Aorta (tissue), 5 donors: ENCODE results near the gene PRCP. TPM values are rescaled to one million over a fixed set of nuclear protein-coding genes. Genes with fewer than 3 reads are reported as not detected.

Experiments used
- ATAC-seq: fragments of 200-7000 bp; cut with Tn5 transposase; one replicate; pipeline ENCODE4 v1.9.1; 2022; ENCODE audit warnings: moderate library complexity; ENCODE audit not compliant: low FRiP score
- DNase-seq, 2 donors: peaks; one replicate each; pipeline ENCODE4 v3.0.0-alpha.2; 2020
- H3K27ac ChIP-seq, 2 donors: one replicate each; pipeline ENCODE4 v1.5.1; 2013; ENCODE audit warnings: low read length in 2 of 2, mild to moderate bottlenecking in 2 of 2, moderate library complexity in 2 of 2, control low read depth in 1 of 2, inconsistent platforms in 1 of 2, low read depth in 1 of 2
- H3K27me3 ChIP-seq, 2 donors: one replicate each; pipeline ENCODE4 v1.6.1; 2013; ENCODE audit warnings: control low read depth in 1 of 2, low read length in 1 of 2, mild to moderate bottlenecking in 1 of 2, moderate library complexity in 1 of 2; ENCODE audit not compliant: insufficient read depth in 2 of 2, control insufficient read depth in 1 of 2
- H3K36me3 ChIP-seq, 2 donors: one replicate each; pipeline ENCODE4 v1.6.1; 2013; ENCODE audit warnings: control low read depth in 1 of 2, low read length in 1 of 2, mild to moderate bottlenecking in 1 of 2; ENCODE audit not compliant: insufficient read depth in 2 of 2, control insufficient read depth in 1 of 2
- H3K4me1 ChIP-seq, 2 donors: one replicate each; pipeline ENCODE4 v1.6.1; 2013; ENCODE audit warnings: low read length in 2 of 2, control low read depth in 1 of 2, mild to moderate bottlenecking in 1 of 2, moderate library complexity in 1 of 2; ENCODE audit not compliant: insufficient read depth in 2 of 2, control insufficient read depth in 1 of 2
- H3K4me3 ChIP-seq, 2 donors: one replicate each; pipeline ENCODE4 v1.5.1; 2013; ENCODE audit warnings: low read length in 2 of 2, control low read depth in 1 of 2, mild to moderate bottlenecking in 1 of 2
- H3K9me3 ChIP-seq: one replicate; pipeline ENCODE4 v1.6.1; 2013; ENCODE audit warnings: mild to moderate bottlenecking, low read length; ENCODE audit not compliant: control insufficient read depth
- WGBS, 2 donors: extraction: QIAGEN DNeasy Blood & Tissue Kit; methylation state at CpG; one replicate each; pipeline ENCODE4 v1.1.7; 2013; 5-methylcytosine and 5-hydroxymethylcytosine counted together
- intact Hi-C, 2 donors: fragments of 100-400 bp; cut with DNase I; formaldehyde crosslinking; loops; one replicate each; pipeline versions ENCODE4 v1.14.2 to v1.15.0; 2022
- polyA plus RNA-seq, 2 donors: library from polyadenylated mRNA; stranded (reverse); fragments of 200-250 nt; gene quantifications; one replicate each; pipeline ENCODE4 v1.2.3, GENCODE V29; 2013
- total RNA-seq, 2 donors: library from RNA; stranded (reverse); fragmentation: NEBNext Ultra II Directional; extraction: Animal tissue kit (Norgen Biotek cat#: 25700); gene quantifications; one replicate each; pipeline ENCODE4 v1.2.1, GENCODE V29; 2021
- donor health status: healthy with polysubstance abuse.
- donor health status: Bipolar disorder and iron deficiency.
- donor health status: DM: no; HTN: no; CAD: no.
- donor health status: DM: no; HTN: no; CAD: no.
- donor health status: DM: yes; HTN: yes; CAD: no.

The PRCP gene
- total and polyA plus RNA-seq, 4 donors: 26.2 to 183 (median 66.3) TPM

DNA sequence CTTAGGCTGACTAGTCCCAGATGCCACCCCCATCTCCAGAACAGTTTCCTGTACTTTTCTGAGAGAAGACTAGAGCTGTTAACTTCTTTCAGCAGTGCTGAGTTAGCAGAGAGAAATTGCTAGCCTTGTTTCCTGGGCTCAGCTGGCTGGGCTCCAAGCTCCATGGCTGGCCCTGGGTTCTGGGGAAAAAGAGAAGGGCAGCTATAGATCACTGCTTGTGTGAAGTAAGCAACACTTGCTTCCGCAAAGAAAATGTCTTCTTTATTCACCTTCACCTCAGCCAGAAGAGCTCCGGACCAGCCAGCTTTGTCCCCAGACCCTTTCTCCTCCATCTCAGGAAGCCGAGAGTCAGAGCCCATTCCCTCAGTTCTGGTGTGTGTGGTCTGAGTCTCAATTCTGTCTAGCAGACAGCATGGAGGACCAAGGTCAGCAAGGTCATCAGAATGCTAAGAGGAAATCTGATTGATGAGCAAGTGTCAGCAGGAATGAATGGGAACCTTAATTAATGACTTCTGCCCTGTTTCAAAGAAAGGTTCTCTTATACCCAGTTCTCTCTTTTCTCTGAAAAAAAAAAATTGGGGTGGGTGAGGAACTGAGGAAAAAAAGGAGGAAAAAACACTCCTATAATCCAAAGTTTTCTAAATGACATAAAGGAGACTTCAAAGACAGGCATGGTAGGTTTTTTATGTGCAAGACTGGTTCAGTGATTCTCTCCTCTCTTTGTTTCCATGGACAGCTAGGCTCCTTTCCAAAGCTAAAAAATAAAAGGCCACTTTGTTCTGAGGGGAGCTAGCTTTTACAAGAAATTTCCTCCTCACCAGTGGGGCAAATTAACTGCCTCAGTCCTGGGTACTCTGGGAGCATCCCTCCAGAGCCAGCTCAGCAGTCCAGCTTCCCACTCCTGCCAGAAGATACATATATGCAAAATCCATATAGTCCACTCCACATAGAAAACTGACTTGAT lies 103.0 kb downstream of the PRCP start:
- Histone ChIP-seq H3K27me3 (no peaks in the 10 kb centered on the region), H3K36me3 (no peaks in the 10 kb centered on the region), H3K27ac (no peak overlapping the region), H3K4me1 (no peaks in the 10 kb centered on the region), H3K9me3 (no peaks in the 10 kb centered on the region), H3K4me3 (no peak overlapping the region)
- intact Hi-C loops: no loop called here
- WGBS, 2 donors: 55 to 66% methylated on average over 3 of the region's 3 CpGs
- DNase-seq: peak in 1 of 2 donors; percentile 74
- no peak for ATAC-seq

DNA sequence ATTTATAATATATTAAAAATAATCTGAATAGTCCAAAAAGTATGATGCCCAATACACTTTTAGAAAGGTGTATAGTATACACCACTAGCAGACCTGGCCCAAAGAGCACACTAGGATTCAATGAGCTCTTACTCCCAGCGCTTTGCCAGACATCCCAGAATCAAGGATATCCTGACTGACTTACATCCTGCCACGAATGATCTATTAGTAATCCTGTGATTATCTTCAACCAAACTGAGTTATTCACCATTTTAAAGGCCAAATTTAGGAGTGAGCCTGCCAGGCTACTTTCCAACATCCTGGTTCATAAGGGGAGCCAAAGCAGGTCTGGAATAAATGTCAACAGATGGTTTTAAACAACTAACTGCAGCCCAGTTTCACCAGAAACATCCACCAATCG lies 105.7 kb downstream of the PRCP start:
- no peak overlapping the region for H3K27ac ChIP-seq
- WGBS, 2 donors: 73 to 81% methylated on average over 3 of the region's 3 CpGs
- no peak overlapping the region for H3K4me3 ChIP-seq
- intact Hi-C loops: no loop called here
- no peak for DNase-seq
- H3K27me3 ChIP-seq: no peaks in the 10 kb centered on the region
- ATAC-seq: no peak
- H3K36me3 ChIP-seq: no peaks in the 10 kb centered on the region
- H3K4me1 ChIP-seq: no peaks in the 10 kb centered on the region
- no peaks in the 10 kb centered on the region for H3K9me3 ChIP-seq

DNA sequence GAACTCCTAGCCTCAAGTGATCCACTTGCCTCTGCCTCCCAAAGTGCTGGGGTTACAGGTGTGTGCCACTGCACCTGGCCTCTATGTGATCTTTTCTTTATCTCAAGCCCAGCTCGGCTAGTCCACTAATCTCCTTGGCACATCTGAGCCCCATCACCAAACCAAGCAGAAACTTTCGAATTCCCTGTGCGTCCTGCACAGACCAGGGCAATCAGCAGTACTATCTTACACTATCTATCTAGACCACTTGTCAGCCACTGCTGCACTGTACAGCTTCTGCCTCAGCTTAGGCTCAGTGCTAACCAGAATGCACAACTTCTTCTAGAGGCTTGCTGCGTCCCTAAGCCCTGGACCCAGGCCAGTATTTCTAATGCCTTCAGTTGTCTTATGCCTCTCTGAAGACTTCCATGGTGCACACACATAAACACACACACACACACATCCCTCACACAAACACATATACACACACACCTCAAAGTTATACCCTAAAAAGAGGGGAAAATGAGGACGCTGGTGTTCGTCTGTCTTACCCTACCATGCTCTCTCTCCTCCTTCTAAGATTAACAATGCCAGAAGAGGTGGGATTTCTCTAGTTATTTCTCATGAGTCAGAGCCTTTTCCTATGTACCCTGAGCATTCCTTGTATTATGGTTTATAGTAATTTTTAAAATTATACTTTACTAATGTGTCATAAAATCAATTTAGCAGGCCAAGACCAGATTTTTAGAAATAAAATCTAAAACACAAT lies 107.2 kb downstream of the PRCP start:
- no peaks in the 10 kb centered on the region for H3K27me3 ChIP-seq
- no peaks in the 10 kb centered on the region for H3K4me1 ChIP-seq
- no peak overlapping the region for H3K4me3 ChIP-seq
- ATAC-seq (no peak), DNase-seq (no peak)
- intact Hi-C loops: no loop called here
- no peaks in the 10 kb centered on the region for H3K9me3 ChIP-seq
- 85 to 88% methylated on average over 6 of the region's 6 CpGs for WGBS, 2 donors
- no peaks in the 10 kb centered on the region for H3K36me3 ChIP-seq
- H3K27ac ChIP-seq: no peak overlapping the region

DNA sequence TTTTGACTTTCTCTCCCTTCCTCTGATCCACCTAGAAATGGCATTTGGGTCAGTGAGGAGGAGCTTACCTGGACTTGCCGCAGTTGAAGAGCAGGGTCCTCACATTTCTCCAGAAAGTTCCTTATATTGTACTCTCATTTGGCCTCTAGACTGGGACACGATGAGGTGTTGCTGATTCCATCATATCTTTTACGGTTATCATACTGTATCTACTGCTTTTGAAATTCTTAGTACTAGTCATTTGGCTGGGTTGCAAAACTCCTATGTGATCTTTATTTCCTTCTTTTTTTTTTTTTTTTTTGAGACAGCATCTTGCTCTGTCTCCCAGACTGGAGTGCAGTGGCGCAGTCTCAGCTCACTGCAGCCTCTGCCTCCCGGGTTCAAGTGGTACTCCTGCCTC lies 107.9 kb downstream of the PRCP start:
- DNase-seq (no peak), ATAC-seq (no peak)
- Histone ChIP-seq H3K27ac (no peak overlapping the region), H3K36me3 (no peaks in the 10 kb centered on the region), H3K4me1 (no peaks in the 10 kb centered on the region), H3K27me3 (no peaks in the 10 kb centered on the region), H3K9me3 (no peaks in the 10 kb centered on the region), H3K4me3 (no peak overlapping the region)
- WGBS, 2 donors: 93 to 94% methylated on average over 5 of the region's 5 CpGs
- intact Hi-C loops: no loop called here

DNA sequence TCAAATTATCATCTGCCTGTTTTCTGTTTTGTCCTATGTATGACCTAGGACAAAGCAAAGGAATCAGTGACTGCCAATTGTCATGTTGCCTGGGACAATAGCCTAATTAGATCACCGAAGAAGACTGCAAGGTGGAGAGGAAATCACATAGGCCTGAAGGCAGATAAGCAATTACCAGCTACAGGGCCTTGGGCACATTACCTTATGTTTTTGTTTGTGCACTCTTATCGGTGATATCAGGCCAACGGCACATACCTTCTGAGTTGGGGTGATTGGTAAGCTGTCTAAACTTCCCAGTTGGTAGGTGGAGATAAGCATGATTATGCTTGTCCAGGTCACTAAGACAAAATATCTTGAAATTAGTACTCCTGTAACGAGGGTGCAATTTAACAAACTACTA lies 108.5 kb downstream of the PRCP start:
- no peaks in the 10 kb centered on the region for H3K36me3 ChIP-seq
- intact Hi-C loops: no loop called here

DNA sequence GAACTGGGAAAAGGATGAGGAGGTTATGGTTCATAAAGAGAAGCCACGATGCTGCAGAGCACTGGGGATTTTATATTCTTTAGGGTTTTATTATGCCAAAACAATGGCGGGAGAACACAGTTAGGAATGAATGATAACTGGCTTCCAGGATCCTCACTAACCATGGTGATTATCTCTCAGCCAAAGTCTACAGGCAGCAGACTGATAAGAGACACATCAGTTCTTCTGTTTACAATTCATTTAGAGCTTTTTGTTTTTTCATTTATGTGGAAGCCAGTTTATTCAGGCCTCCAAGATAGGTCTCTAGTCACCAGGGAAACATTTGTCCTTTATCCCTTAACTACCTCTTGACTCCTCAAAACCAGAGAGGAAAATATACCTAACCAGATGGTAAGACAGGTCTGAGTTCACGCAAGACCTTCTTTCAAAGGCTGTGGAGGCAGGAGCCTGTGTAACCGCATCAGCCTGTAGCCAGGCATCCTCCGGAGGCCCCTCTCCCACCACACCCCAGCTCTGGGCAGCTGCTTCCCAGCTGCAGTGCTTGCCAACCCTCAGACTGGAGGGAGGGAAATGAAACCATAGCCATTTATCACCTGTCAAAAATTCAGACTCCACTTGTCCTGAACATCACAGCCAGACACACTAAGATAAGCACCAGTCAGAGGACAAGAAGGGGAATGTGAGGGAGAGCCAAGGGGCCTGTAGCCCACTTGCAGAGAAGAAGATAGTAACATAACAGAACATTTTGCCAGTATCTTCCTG lies 109.3 kb downstream of the PRCP start:
- Histone ChIP-seq H3K27ac (no peak overlapping the region), H3K4me1 (no peaks in the 10 kb centered on the region), H3K4me3 (no peak overlapping the region), H3K27me3 (no peaks in the 10 kb centered on the region), H3K9me3 (no peaks in the 10 kb centered on the region), H3K36me3 (no peaks in the 10 kb centered on the region)
- ATAC-seq (no peak), DNase-seq (no peak)
- intact Hi-C loops: no loop called here
- 45 to 48% methylated on average over 5 of the region's 5 CpGs for WGBS, 2 donors

More for the DNA sequence above, 108.5 kb downstream of the PRCP start:
- Histone ChIP-seq H3K27ac (no peak overlapping the region), H3K4me1 (no peaks in the 10 kb centered on the region), H3K9me3 (no peaks in the 10 kb centered on the region), H3K27me3 (no peaks in the 10 kb centered on the region), H3K4me3 (no peak overlapping the region)
- ATAC-seq (no peak), DNase-seq (no peak)
- 93% methylated on average over 4 of the region's 4 CpGs for WGBS, 2 donors

DNA sequence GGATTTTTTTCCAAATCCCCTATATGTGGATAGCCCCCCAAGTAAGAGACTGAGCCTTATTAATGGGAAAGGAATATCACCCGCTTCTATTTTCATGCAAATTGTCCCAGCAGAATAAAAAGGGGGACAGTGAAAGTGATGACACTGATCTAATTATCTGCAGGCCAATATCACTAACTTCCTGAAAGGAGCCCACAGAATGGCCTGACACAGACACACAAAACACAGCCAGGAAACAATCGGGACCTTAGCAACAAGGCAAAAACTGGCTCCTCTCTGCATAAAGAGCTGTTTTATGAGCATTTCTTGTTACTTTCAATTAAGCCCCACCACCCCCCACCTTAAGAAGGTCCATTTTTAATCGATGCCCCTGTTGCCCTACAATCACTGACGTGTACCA lies 112.2 kb downstream of the PRCP start:
- H3K27me3 ChIP-seq: no peaks in the 10 kb centered on the region
- no peaks in the 10 kb centered on the region for H3K9me3 ChIP-seq
- 88 to 92% methylated on average over 4 of the region's 4 CpGs for WGBS, 2 donors
- H3K4me1 ChIP-seq: no peaks in the 10 kb centered on the region
- no peak for DNase-seq
- no peak for ATAC-seq
- intact Hi-C loops: no loop called here
- no peaks in the 10 kb centered on the region for H3K36me3 ChIP-seq
- H3K4me3 ChIP-seq: no peak overlapping the region
- no peak overlapping the region for H3K27ac ChIP-seq

DNA sequence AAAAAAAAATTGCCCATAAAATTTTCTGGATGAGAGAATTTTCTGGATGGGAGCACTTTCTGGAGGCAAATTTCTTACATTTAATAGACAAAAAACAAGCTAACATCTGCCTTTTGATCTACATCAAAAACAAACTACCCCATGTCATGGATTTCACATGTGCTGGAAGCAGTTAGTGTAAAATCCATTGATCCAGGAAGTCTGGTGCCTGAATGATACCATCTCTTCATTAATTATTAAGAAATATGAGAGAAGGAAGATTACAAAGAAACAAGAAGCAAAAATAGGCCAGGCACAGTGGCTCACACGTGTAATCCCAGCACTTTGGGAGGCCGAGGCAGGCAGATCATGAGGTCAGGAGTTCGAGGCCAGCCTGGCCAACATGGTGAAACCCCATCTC lies 113.4 kb downstream of the PRCP start:
- Histone ChIP-seq H3K27ac (no peak overlapping the region), H3K9me3 (peaks cover 3% of the 10 kb centered on the region), H3K4me1 (no peaks in the 10 kb centered on the region), H3K36me3 (no peaks in the 10 kb centered on the region), H3K27me3 (no peaks in the 10 kb centered on the region), H3K4me3 (no peak overlapping the region)
- no peak for DNase-seq
- ATAC-seq: no peak
- 83 to 91% methylated on average over 3 of the region's 3 CpGs for WGBS, 2 donors
- intact Hi-C loops: no loop called here
